IMR-90 (cell line): ENCODE results near the gene DGKE. TPM values are rescaled to one million over a fixed set of nuclear protein-coding genes. Genes with fewer than 3 reads are reported as not detected.

Experiments
- ATAC-seq: fragments of 200-7000 bp; cut with Tn5 transposase; 2 replicates; pipeline ENCODE4 v1.9.1; 2020; ENCODE audit warnings: low read depth, mild to moderate bottlenecking, moderate library complexity
- BruUV-seq: library from RNA; stranded (reverse); fragments of 400-500 nt; replicated peaks from 2 replicates; lab custom pipeline; 2021; lab: Mats Ljungman, UMichigan
- CTCF ChIA-PET: fragments of 300-600 bp; formaldehyde crosslinking; extraction: SDS; loops from one replicate; lab custom pipeline; 2021; ENCODE audit warnings: antibody characterized with exemption; lab: Yijun Ruan, JAX
- POLR2A ChIA-PET: fragments of 300-600 bp; sonication (Branson Sonifier 250); formaldehyde crosslinking; loops from one replicate; lab custom pipeline; 2022; ENCODE audit warnings: antibody characterized with exemption; ENCODE audit not compliant: unreplicated experiment; lab: Charles Lee
- DNase-seq: peaks from one replicate; pipeline ENCODE4 v3.0.0; 2013
- H2AFZ ChIP-seq: replicated peaks from 2 replicates; pipeline ENCODE3; 2013; ENCODE audit warnings: low read length, mild to moderate bottlenecking; ENCODE audit not compliant: poor library complexity
- H2AK5ac ChIP-seq: 2 replicates; pipeline ENCODE4 v1.6.1; 2013; ENCODE audit warnings: low read depth, low read length, inconsistent platforms
- H2AK9ac ChIP-seq: replicated peaks from 2 replicates; pipeline ENCODE3; 2013; ENCODE audit warnings: mild to moderate bottlenecking, low read depth, low read length, moderate library complexity; ENCODE audit not compliant: poor library complexity
- H2BK120ac ChIP-seq: 2 replicates; pipeline ENCODE4 v1.6.1; 2013; ENCODE audit warnings: low read depth, low read length, inconsistent platforms
- H2BK15ac ChIP-seq: 3 replicates; pipeline ENCODE4 v1.6.1; 2013; ENCODE audit warnings: low read depth, low read length, inconsistent platforms
- H2BK20ac ChIP-seq: 2 replicates; pipeline ENCODE4 v1.6.1; 2013; ENCODE audit warnings: low read depth, mild to moderate bottlenecking, inconsistent platforms, low read length, moderate library complexity
- H2BK5ac ChIP-seq: 2 replicates; pipeline ENCODE4 v1.6.1; 2013; ENCODE audit warnings: mild to moderate bottlenecking, low read depth, low read length, inconsistent platforms; ENCODE audit not compliant: poor library complexity, severe bottlenecking
- H3K14ac ChIP-seq: replicated peaks from 2 replicates; pipeline ENCODE4 v1.6.1; 2013; ENCODE audit warnings: low read depth, low read length, inconsistent platforms
- H3K18ac ChIP-seq: 2 replicates; pipeline ENCODE4 v1.6.1; 2013; ENCODE audit warnings: low read depth, low read length, control low read depth
- H3K23ac ChIP-seq: 2 replicates; pipeline ENCODE4 v1.6.1; 2013; ENCODE audit warnings: low read depth, low read length, inconsistent platforms
- H3K27ac ChIP-seq: 2 replicates; pipeline ENCODE4 v1.5.1; 2013; ENCODE audit warnings: mild to moderate bottlenecking, control low read depth, low read length; ENCODE audit not compliant: insufficient read depth
- H3K27me3 ChIP-seq: 2 replicates; pipeline ENCODE4 v1.6.1; 2013; ENCODE audit warnings: low read length; ENCODE audit not compliant: control insufficient read depth, insufficient read depth
- H3K36me3 ChIP-seq: 2 replicates; pipeline ENCODE4 v1.6.1; 2013; ENCODE audit warnings: low read length, mixed read lengths; ENCODE audit not compliant: control insufficient read depth, insufficient read depth
- H3K4ac ChIP-seq: 2 replicates; pipeline ENCODE4 v1.6.1; 2013; ENCODE audit warnings: low read depth, low read length, inconsistent platforms
- H3K4me1 ChIP-seq: 2 replicates; pipeline ENCODE4 v1.6.1; 2013; ENCODE audit warnings: low read length, mixed read lengths; ENCODE audit not compliant: control insufficient read depth, insufficient read depth
- H3K4me2 ChIP-seq: 2 replicates; pipeline ENCODE4 v1.6.1; 2013; ENCODE audit warnings: low read depth, mild to moderate bottlenecking, control low read depth, low read length, moderate library complexity
- H3K4me3 ChIP-seq: 2 replicates; pipeline ENCODE4 v1.5.1; 2013; ENCODE audit warnings: low read depth, mild to moderate bottlenecking, control low read depth, low read length, moderate library complexity; ENCODE audit not compliant: insufficient read depth
- H3K56ac ChIP-seq: 2 replicates; pipeline ENCODE4 v1.6.1; 2013; ENCODE audit warnings: low read length, inconsistent platforms; ENCODE audit not compliant: insufficient read depth; ENCODE audit errors: extremely low read depth
- H3K79me1 ChIP-seq, 2 experiments: 2 replicates each; pipeline ENCODE4 v1.6.1; 2013; ENCODE audit warnings: low read length in 2 of 2, inconsistent platforms in 1 of 2, low read depth in 1 of 2
- H3K9ac ChIP-seq: 2 replicates; pipeline ENCODE4 v1.6.1; 2013; ENCODE audit warnings: low read depth, low read length, control low read depth
- H3K9me1 ChIP-seq: 2 replicates; pipeline ENCODE4 v1.6.1; 2013; ENCODE audit warnings: low read length, inconsistent platforms; ENCODE audit not compliant: insufficient read depth
- H3K9me3 ChIP-seq: 2 replicates; pipeline ENCODE4 v1.6.1; 2013; ENCODE audit warnings: low read length; ENCODE audit not compliant: control insufficient read depth, insufficient read depth
- H4K20me1 ChIP-seq: 2 replicates; pipeline ENCODE4 v1.6.1; 2013; ENCODE audit warnings: low read length, inconsistent platforms; ENCODE audit not compliant: insufficient read depth
- H4K5ac ChIP-seq: 2 replicates; pipeline ENCODE4 v1.6.1; 2013; ENCODE audit warnings: mild to moderate bottlenecking, low read depth, low read length, control low read depth
- H4K8ac ChIP-seq, 2 experiments: 2 replicates each; pipeline ENCODE4 v1.6.1; 2013; ENCODE audit warnings: low read depth in 2 of 2, low read length in 2 of 2, control low read depth in 1 of 2, inconsistent platforms in 1 of 2
- H4K91ac ChIP-seq: 2 replicates; pipeline ENCODE4 v1.6.1; 2013; ENCODE audit warnings: low read depth, low read length, inconsistent platforms; ENCODE audit not compliant: insufficient read depth
- CEBPB ChIP-seq: IDR thresholded peaks from 2 replicates; pipeline ENCODE4 v1.6.1; 2012; ENCODE audit warnings: low read depth, low read length, improper control_type of control experiment
- FOS ChIP-seq: fragments of 150-350 bp; IDR thresholded peaks from 2 replicates; pipeline ENCODE4 v1.6.1; 2016; ENCODE audit warnings: low read depth, low read length
- MAFK ChIP-seq: IDR thresholded peaks from 2 replicates; pipeline ENCODE4 v1.6.1; 2012; ENCODE audit warnings: low read depth, low read length, improper control_type of control experiment
- MAZ ChIP-seq: IDR thresholded peaks from 2 replicates; pipeline ENCODE4 v1.6.1; 2012; ENCODE audit warnings: low read depth, mild to moderate bottlenecking, low read length, improper control_type of control experiment, moderate library complexity, borderline replicate concordance
- MXI1 ChIP-seq: IDR thresholded peaks from 2 replicates; pipeline ENCODE4 v1.6.1; 2012; ENCODE audit warnings: low read depth, mild to moderate bottlenecking, low read length, moderate library complexity, borderline replicate concordance
- RAD21 ChIP-seq: IDR thresholded peaks from 2 replicates; pipeline ENCODE4 v1.6.1; 2012; ENCODE audit warnings: low read length, improper control_type of control experiment
- RFX5 ChIP-seq: IDR thresholded peaks from 2 replicates; pipeline ENCODE4 v1.8.0; 2012; ENCODE audit warnings: low read depth, mild to moderate bottlenecking, low read length, moderate library complexity
- SMC3 ChIP-seq: fragments of 150-350 bp; IDR thresholded peaks from 2 replicates; pipeline ENCODE4 v1.6.1; 2016; ENCODE audit warnings: low read depth, mild to moderate bottlenecking, antibody characterized with exemption, low read length, moderate library complexity
- WGBS, 2 experiments: methylation state at CpG; one replicate each; pipeline versions ENCODE4 v1.1.5 to v1.1.7; 2013; ENCODE audit warnings: missing lambda C conversion rate in 2 of 2; ENCODE audit not compliant: insufficient read length in 1 of 2; ENCODE audit errors: extremely low coverage in 2 of 2; 5-methylcytosine and 5-hydroxymethylcytosine counted together
- dilution Hi-C: fragments of 300-500 bp; cut with HindIII; formaldehyde crosslinking; loops from one replicate; pipeline ENCODE4 v1.14.3; 2018; ENCODE audit warnings: low sequenced_read_pairs; ENCODE audit not compliant: unreplicated experiment
- in situ Hi-C: fragments of 300-500 bp; cut with MboI; formaldehyde crosslinking; loops from 3 replicates; pipeline ENCODE4 v1.14.3; 2019; ENCODE audit warnings: low sequenced_read_pairs, inconsistent platforms, mixed read lengths
- intact Hi-C: fragments of 100-400 bp; cut with micrococcal nuclease; formaldehyde crosslinking; loops from 2 replicates; pipeline ENCODE4 v1.10.0; 2022
- polyA plus RNA-seq, 3 experiments: library from polyadenylated mRNA; depleted of rRNA; stranded (reverse); fragments of >200 nt; gene quantifications; 2 replicates each; pipeline ENCODE4 v1.2.3, GENCODE V29; 2012; ENCODE audit warnings: low replicate concordance in 1 of 3
- total RNA-seq: library from RNA; depleted of rRNA; stranded (reverse); fragments of >200 nt; gene quantifications from 2 replicates; pipeline ENCODE4 v1.2.3, GENCODE V29; 2012
- TF ChIP-seq, protein P1 (sequence below): fragments of 150-350 bp; IDR thresholded peaks from 2 replicates; pipeline ENCODE4 v1.6.1; 2016; ENCODE audit warnings: low read depth, mild to moderate bottlenecking, low read length, moderate library complexity, borderline replicate concordance
- TF ChIP-seq, protein P2 (sequence below): conservative IDR thresholded peaks from 2 replicates; pipeline ENCODE4 v1.5.1; 2012; ENCODE audit warnings: mild to moderate bottlenecking, low read depth, low read length, improper control_type of control experiment

DGKE gene
- total and polyA plus RNA-seq, 2 of the 4 experiments (the other 2 are of a cell fraction) = 3.9 to 5.0 TPM

DNA sequence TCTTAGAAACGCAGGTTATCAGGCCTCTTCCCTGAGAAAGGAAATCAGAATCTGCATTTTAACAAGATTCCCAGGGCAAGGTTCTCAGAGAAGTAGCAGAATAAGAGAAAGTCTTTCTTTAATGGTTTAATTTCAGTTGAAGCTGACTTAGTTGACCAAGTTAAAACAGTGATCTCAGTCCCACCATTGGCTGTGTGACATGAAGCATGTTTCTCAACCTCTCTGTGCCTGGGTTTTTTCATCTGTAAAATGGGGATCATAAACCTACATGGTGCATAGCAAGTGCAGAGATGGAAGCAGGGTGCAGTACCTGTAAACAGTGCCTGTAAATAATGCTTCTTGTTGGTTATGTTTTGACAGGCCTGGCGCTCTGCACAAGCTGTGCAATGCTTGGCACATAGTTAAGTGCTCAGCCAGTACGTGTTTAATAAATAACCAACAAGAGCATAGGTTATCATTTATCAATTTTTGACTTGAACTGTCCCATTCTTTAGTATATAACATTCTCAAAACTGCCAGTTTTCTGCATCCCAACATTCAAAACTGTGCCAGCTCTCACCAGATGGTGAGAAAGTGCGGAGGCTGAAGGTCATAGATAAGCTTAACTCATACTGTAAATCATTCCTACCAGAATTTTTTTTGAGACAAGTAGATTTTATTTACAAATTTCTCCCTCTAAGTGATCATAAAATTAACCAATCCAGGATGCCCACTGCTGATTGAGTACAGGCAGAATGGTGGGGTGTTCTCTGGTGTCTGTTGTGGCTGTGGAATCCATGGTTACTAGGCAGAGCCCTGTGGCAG lies 7.1 kb upstream of the DGKE start:
- H2AFZ ChIP-seq = no peak overlapping the region
- no peak overlapping the region for H3K9ac ChIP-seq
- H3K4ac ChIP-seq = no peak overlapping the region
- H4K91ac ChIP-seq = no peak overlapping the region
- H2BK120ac ChIP-seq = no peak overlapping the region
- H3K27me3 ChIP-seq = no peaks in the 10 kb centered on the region
- ChIA-PET CTCF (interaction anchor here (0.6 to 1.2 kb wide), 2 partner anchors 10 to 128 kb away, joined by 3 to 6 read pairs; no protein-coding TSS in a partner anchor), POLR2A (no interaction called here)
- no peak overlapping the region for H3K18ac ChIP-seq
- H3K14ac ChIP-seq = no peak overlapping the region
- no peak overlapping the region for H3K4me3 ChIP-seq
- H3K36me3 ChIP-seq = no peaks in the 10 kb centered on the region; the same call in 1 of the 2 replicates
- H3K56ac ChIP-seq = no peak overlapping the region
- no peak overlapping the region for H4K8ac ChIP-seq
- peaks cover 11% of the 10 kb centered on the region; the same call in 1 of the 2 replicates for H4K20me1 ChIP-seq
- no peak for ATAC-seq
- intact Hi-C loops = no loop called here
- no peaks in the 10 kb centered on the region for H3K9me3 ChIP-seq
- H4K5ac ChIP-seq = no peak overlapping the region
- no peak overlapping the region for H2BK20ac ChIP-seq
- dilution Hi-C loops = no loop called here
- no peak overlapping the region for H2BK5ac ChIP-seq
- H3K4me1 ChIP-seq = no peaks in the 10 kb centered on the region
- no peak overlapping the region for H2BK15ac ChIP-seq
- H2AK9ac ChIP-seq = no peak overlapping the region
- H2AK5ac ChIP-seq = no peak overlapping the region
- no peak for TF ChIP-seq MAZ
- TF ChIP-seq SMC3 = no peak
- TF ChIP-seq RFX5 = no peak
- TF ChIP-seq FOS = no peak
- no peak for TF ChIP-seq CEBPB
- TF ChIP-seq RAD21 = no peak
- TF ChIP-seq, protein P1, sequence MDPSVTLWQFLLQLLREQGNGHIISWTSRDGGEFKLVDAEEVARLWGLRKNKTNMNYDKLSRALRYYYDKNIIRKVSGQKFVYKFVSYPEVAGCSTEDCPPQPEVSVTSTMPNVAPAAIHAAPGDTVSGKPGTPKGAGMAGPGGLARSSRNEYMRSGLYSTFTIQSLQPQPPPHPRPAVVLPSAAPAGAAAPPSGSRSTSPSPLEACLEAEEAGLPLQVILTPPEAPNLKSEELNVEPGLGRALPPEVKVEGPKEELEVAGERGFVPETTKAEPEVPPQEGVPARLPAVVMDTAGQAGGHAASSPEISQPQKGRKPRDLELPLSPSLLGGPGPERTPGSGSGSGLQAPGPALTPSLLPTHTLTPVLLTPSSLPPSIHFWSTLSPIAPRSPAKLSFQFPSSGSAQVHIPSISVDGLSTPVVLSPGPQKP = no peak
- TF ChIP-seq, protein P2, sequence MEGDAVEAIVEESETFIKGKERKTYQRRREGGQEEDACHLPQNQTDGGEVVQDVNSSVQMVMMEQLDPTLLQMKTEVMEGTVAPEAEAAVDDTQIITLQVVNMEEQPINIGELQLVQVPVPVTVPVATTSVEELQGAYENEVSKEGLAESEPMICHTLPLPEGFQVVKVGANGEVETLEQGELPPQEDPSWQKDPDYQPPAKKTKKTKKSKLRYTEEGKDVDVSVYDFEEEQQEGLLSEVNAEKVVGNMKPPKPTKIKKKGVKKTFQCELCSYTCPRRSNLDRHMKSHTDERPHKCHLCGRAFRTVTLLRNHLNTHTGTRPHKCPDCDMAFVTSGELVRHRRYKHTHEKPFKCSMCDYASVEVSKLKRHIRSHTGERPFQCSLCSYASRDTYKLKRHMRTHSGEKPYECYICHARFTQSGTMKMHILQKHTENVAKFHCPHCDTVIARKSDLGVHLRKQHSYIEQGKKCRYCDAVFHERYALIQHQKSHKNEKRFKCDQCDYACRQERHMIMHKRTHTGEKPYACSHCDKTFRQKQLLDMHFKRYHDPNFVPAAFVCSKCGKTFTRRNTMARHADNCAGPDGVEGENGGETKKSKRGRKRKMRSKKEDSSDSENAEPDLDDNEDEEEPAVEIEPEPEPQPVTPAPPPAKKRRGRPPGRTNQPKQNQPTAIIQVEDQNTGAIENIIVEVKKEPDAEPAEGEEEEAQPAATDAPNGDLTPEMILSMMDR = no peak
- TF ChIP-seq MAFK = no peak
- TF ChIP-seq MXI1 = no peak
- H3K9me1 ChIP-seq = peaks cover 14% of the 10 kb centered on the region; the same call in 1 of the 2 replicates
- BruUV-seq = no TSS peak
- DNase-seq = no peak
- H3K27ac ChIP-seq = no peak overlapping the region
- in situ Hi-C loops = no loop called here
- H3K23ac ChIP-seq = no peak overlapping the region
- H3K79me1 ChIP-seq = peaks cover 21 to 27% of the 10 kb centered on the region in 2 experiments
- 80% methylated on average over 1 of the region's 4 CpGs; no CpG with 5 or more reads in 1 of the 2 experiments for WGBS, 2 experiments
- no peak overlapping the region for H3K4me2 ChIP-seq
